HCT116 (cell line): ENCODE results near the gene CCL7. TPM values are rescaled to one million over a fixed set of nuclear protein-coding genes. Genes with fewer than 3 reads are reported as not detected.

Experiments used
- ATAC-seq: fragments of 200-7000 bp; cut with Tn5 transposase; 2 replicates; pipeline ENCODE4 v1.9.1; 2020; ENCODE audit warnings: mild to moderate bottlenecking, moderate library complexity
- BruUV-seq: library from RNA; stranded (reverse); fragments of 400-500 nt; replicated peaks from 2 replicates; lab custom pipeline; 2021; lab: Mats Ljungman, UMichigan
- CTCF ChIA-PET: fragments of 300-600 bp; sonication (Branson Sonifier 250); formaldehyde crosslinking; loops from one replicate; lab custom pipeline; 2021; ENCODE audit warnings: antibody characterized with exemption; lab: Charles Lee
- POLR2A ChIA-PET: fragments of 300-600, 350-600 bp; sonication (Branson Sonifier 250); formaldehyde crosslinking; loops from one replicate; lab custom pipeline; 2021; ENCODE audit warnings: antibody characterized with exemption; lab: Charles Lee
- RAD21 ChIA-PET, 2 experiments: fragments of 300-600 bp; sonication (Branson Sonifier 250); formaldehyde crosslinking; loops; one replicate each; lab custom pipeline; 2023; ENCODE audit warnings: low total read pairs in 2 of 2; ENCODE audit not compliant: uncharacterized antibody in 2 of 2, unreplicated experiment in 2 of 2, low non-redundant PET in 1 of 2; lab: Charles Lee
- DNase-seq: peaks from one replicate; pipeline ENCODE4 v3.0.0-alpha.2; 2010; ENCODE audit warnings: low read depth, low spot score
- H2AFZ ChIP-seq: fragments of 200-600 bp; shearing (Covaris generic), sonication (generic); 2 replicates; pipeline ENCODE4 v1.6.1; 2017; ENCODE audit warnings: low read depth, mixed run types, mixed read lengths, antibody characterized with exemption, low read length; ENCODE audit not compliant: poor library complexity, severe bottlenecking
- H3K27ac ChIP-seq: 2 replicates; pipeline ENCODE4 v1.5.1; 2012; ENCODE audit warnings: low read depth, low read length
- H3K27me3 ChIP-seq: fragments of 200-600 bp; sonication (generic); 2 replicates; pipeline ENCODE4 v1.6.1; 2016; ENCODE audit warnings: mixed run types, low read length, mixed read lengths; ENCODE audit not compliant: insufficient read depth
- H3K36me3 ChIP-seq, 2 experiments: fragments of 200-500 bp in 1 of 2; fragments of 200-600 bp in 1 of 2; sonication (Bioruptor generic) in 1 of 2; sonication (generic) in 1 of 2; 2 replicates each; pipeline versions ENCODE4 v1.5.1 to v1.6.1; 2014 to 2016; ENCODE audit warnings: low read length in 2 of 2, inconsistent platforms in 1 of 2, mixed read lengths in 1 of 2, mixed run types in 1 of 2; ENCODE audit not compliant: insufficient read depth in 2 of 2, control insufficient read depth in 1 of 2
- H3K4me1 ChIP-seq, 2 experiments: fragments of 200-600 bp in 1 of 2; sonication (generic) in 1 of 2; 2 replicates each; pipeline versions ENCODE4 v1.5.1 to v1.6.1; 2012 to 2017; ENCODE audit warnings: low read length in 2 of 2, inconsistent platforms in 1 of 2, mild to moderate bottlenecking in 1 of 2, mixed read lengths in 1 of 2, mixed run types in 1 of 2, moderate library complexity in 1 of 2; ENCODE audit not compliant: insufficient read depth in 2 of 2, control insufficient read depth in 1 of 2
- H3K4me2 ChIP-seq: fragments of 200-600 bp; sonication (generic); 2 replicates; pipeline ENCODE4 v1.6.1; 2017; ENCODE audit warnings: mixed run types, low read length, mixed read lengths
- H3K4me3 ChIP-seq, 2 experiments: fragments of 200-600 bp in 1 of 2; sonication (generic) in 1 of 2; replicated peaks in 1 of 2; 2 replicates each; pipeline ENCODE4 v1.5.1; 2011 to 2016; ENCODE audit warnings: low read length in 2 of 2, control low read depth in 1 of 2, low read depth in 1 of 2, mild to moderate bottlenecking in 1 of 2, mixed read lengths in 1 of 2, mixed run types in 1 of 2
- H3K79me2 ChIP-seq: fragments of 200-600 bp; sonication (generic); 2 replicates; pipeline ENCODE4 v1.6.1; 2017; ENCODE audit warnings: mild to moderate bottlenecking, mixed run types, low read length, moderate library complexity, mixed read lengths; ENCODE audit not compliant: insufficient read depth
- H3K9ac ChIP-seq: fragments of 200-600 bp; sonication (generic); 2 replicates; pipeline ENCODE4 v1.6.1; 2016; ENCODE audit warnings: low read length, mixed read lengths
- H3K9me2 ChIP-seq: fragments of 200-600 bp; sonication (generic), shearing (Covaris generic); 2 replicates; pipeline ENCODE4 v1.6.1; 2017; ENCODE audit warnings: mixed run types, mild to moderate bottlenecking, moderate library complexity; ENCODE audit not compliant: insufficient read depth
- H3K9me3 ChIP-seq, 2 experiments: fragments of 200-500 bp in 1 of 2; fragments of 200-600 bp in 1 of 2; sonication (Bioruptor generic) in 1 of 2; sonication (generic) in 1 of 2; 2 replicates each; pipeline ENCODE4 v1.6.1; 2014 to 2017; ENCODE audit warnings: low read length in 2 of 2, mixed read lengths in 2 of 2, inconsistent platforms in 1 of 2, low read depth in 1 of 2, mild to moderate bottlenecking in 1 of 2, mixed run types in 1 of 2, moderate library complexity in 1 of 2; ENCODE audit not compliant: control insufficient read depth in 1 of 2, insufficient read depth in 1 of 2
- H4K20me1 ChIP-seq: fragments of 200-600 bp; sonication (generic), shearing (Covaris generic); 2 replicates; pipeline ENCODE4 v1.6.1; 2017; ENCODE audit warnings: mixed run types, mild to moderate bottlenecking, moderate library complexity; ENCODE audit not compliant: insufficient read depth
- CBX3 ChIP-seq: IDR thresholded peaks from 2 replicates; pipeline ENCODE4 v1.6.1; 2012; ENCODE audit warnings: low read depth
- EGR1 ChIP-seq: IDR thresholded peaks from 2 replicates; pipeline ENCODE4 v1.6.1; 2012; ENCODE audit warnings: low read depth
- ELF1 ChIP-seq: IDR thresholded peaks from 2 replicates; pipeline ENCODE4 v1.6.1; 2012; ENCODE audit warnings: low read depth, borderline replicate concordance
- EZH2 ChIP-seq: fragments of 200-600 bp; sonication (generic); IDR thresholded peaks from 2 replicates; pipeline ENCODE4 v1.6.1; 2017; ENCODE audit warnings: antibody characterized with exemption, mixed run types
- EZH2phosphoT487 ChIP-seq: fragments of 200-600 bp; IDR thresholded peaks from 2 replicates; pipeline ENCODE4 v1.6.1; 2018; ENCODE audit warnings: antibody characterized with exemption, borderline replicate concordance
- FOSL1 ChIP-seq: IDR thresholded peaks from 2 replicates; pipeline ENCODE4 v1.6.1; 2012; ENCODE audit warnings: low read depth
- JUND ChIP-seq: IDR thresholded peaks from 2 replicates; pipeline ENCODE4 v1.6.1; 2012
- MAX ChIP-seq: IDR thresholded peaks from 2 replicates; pipeline ENCODE4 v1.6.1; 2012
- POLR2A ChIP-seq: IDR thresholded peaks from 2 replicates; pipeline ENCODE4 v1.7.0; 2011; ENCODE audit warnings: borderline replicate concordance; ENCODE audit not compliant: insufficient read depth, insufficient read length; ENCODE audit errors: extremely low read depth
- POLR2AphosphoS5 ChIP-seq: IDR thresholded peaks from 2 replicates; pipeline ENCODE4 v1.6.1; 2011; ENCODE audit warnings: mild to moderate bottlenecking, low read depth, low read length, moderate library complexity
- SIN3A ChIP-seq: IDR thresholded peaks from 2 replicates; pipeline ENCODE4 v1.6.1; 2012; ENCODE audit warnings: low read depth
- SP1 ChIP-seq: IDR thresholded peaks from 2 replicates; pipeline ENCODE4 v1.6.1; 2012; ENCODE audit warnings: low read depth
- TCF7L2 ChIP-seq: IDR thresholded peaks from 2 replicates; pipeline ENCODE4 v1.7.0; 2011; ENCODE audit warnings: borderline replicate concordance, inconsistent platforms; ENCODE audit not compliant: insufficient read depth, insufficient read length; ENCODE audit errors: extremely low read depth
- YY1 ChIP-seq: IDR thresholded peaks from 2 replicates; pipeline ENCODE4 v1.6.1; 2011; ENCODE audit warnings: low read length, low read depth, moderate library complexity, mild to moderate bottlenecking; ENCODE audit not compliant: insufficient replicate concordance; ENCODE audit errors: extremely low read depth
- ZFX ChIP-seq: fragments of 450-650 bp; IDR thresholded peaks from 2 replicates; pipeline ENCODE4 v1.6.1; 2017
- ZNF274 ChIP-seq: fragments of 200-500 bp; sonication (Bioruptor generic); IDR thresholded peaks from 2 replicates; pipeline ENCODE4 v1.6.1; 2014; ENCODE audit warnings: mild to moderate bottlenecking, low read depth, low read length, inconsistent platforms
- intact Hi-C: fragments of 100-400 bp; cut with micrococcal nuclease; formaldehyde crosslinking; loops from 2 replicates; pipeline ENCODE4 v1.10.0; 2022
- total RNA-seq: library from RNA; stranded (reverse); gene quantifications from one replicate; pipeline ENCODE4 v1.2.1, GENCODE V29; 2021; ENCODE audit not compliant: unreplicated experiment
- TF ChIP-seq, protein P1 (sequence below), 3 experiments: fragments of 200-600 bp in 1 of 3; sonication (generic) in 1 of 3; IDR thresholded peaks in 2 of 3; conservative IDR thresholded peaks in 1 of 3; 2 replicates each; pipeline ENCODE4 v1.5.1; 2012 to 2017; ENCODE audit warnings: low read depth in 2 of 3, low read length in 2 of 3, antibody characterized with exemption in 1 of 3, borderline replicate concordance in 1 of 3, control low read depth in 1 of 3, mild to moderate bottlenecking in 1 of 3, mixed read lengths in 1 of 3, mixed run types in 1 of 3, moderate library complexity in 1 of 3; ENCODE audit not compliant: insufficient read depth in 1 of 3
- TF ChIP-seq, protein P2 (sequence below): IDR thresholded peaks from 2 replicates; pipeline ENCODE4 v1.6.1; 2012

The CCL7 gene
- total RNA-seq, 1 experiment from 2014 or later: not detected

GRCh38 chr17:34254651-34255380 lies 15.2 kb upstream of the CCL7 start, which contains the start of gene CCL2:
Gene CCL2, plus strand, starts transcription at chr17:34255285. Its CDS starts 65 bp downstream, at chr17:34255350.
- TF ChIP-seq, protein P1, sequence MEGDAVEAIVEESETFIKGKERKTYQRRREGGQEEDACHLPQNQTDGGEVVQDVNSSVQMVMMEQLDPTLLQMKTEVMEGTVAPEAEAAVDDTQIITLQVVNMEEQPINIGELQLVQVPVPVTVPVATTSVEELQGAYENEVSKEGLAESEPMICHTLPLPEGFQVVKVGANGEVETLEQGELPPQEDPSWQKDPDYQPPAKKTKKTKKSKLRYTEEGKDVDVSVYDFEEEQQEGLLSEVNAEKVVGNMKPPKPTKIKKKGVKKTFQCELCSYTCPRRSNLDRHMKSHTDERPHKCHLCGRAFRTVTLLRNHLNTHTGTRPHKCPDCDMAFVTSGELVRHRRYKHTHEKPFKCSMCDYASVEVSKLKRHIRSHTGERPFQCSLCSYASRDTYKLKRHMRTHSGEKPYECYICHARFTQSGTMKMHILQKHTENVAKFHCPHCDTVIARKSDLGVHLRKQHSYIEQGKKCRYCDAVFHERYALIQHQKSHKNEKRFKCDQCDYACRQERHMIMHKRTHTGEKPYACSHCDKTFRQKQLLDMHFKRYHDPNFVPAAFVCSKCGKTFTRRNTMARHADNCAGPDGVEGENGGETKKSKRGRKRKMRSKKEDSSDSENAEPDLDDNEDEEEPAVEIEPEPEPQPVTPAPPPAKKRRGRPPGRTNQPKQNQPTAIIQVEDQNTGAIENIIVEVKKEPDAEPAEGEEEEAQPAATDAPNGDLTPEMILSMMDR (IDR thresholded peaks at IDR 0.05 in 2 of 3, conservative IDR thresholded peaks at IDR 0.05 in 1 of 3; ENCODE audit: borderline replicate concordance in 1 of 3, insufficient read depth in 1 of 3, low read depth in 2 of 3, low read length in 2 of 3): no peak
- TF ChIP-seq FOSL1: no peak
- no peak for TF ChIP-seq ZNF274
- TF ChIP-seq EZH2: no peak
- TF ChIP-seq JUND: no peak
- no peak for TF ChIP-seq SP1
- no peak for TF ChIP-seq EZH2phosphoT487
- TF ChIP-seq, protein P2, sequence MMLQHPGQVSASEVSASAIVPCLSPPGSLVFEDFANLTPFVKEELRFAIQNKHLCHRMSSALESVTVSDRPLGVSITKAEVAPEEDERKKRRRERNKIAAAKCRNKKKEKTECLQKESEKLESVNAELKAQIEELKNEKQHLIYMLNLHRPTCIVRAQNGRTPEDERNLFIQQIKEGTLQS: no peak
- TF ChIP-seq POLR2A: no peak
- no peak for TF ChIP-seq MAX
- TF ChIP-seq SIN3A: no peak
- no peak for TF ChIP-seq TCF7L2
- TF ChIP-seq POLR2AphosphoS5: no peak
- no peak for TF ChIP-seq YY1
- TF ChIP-seq EGR1: no peak
- no peak for TF ChIP-seq ZFX
- TF ChIP-seq ELF1: no peak
- TF ChIP-seq CBX3: no peak
- DNase-seq (no peak), ATAC-seq (no peak)
- H3K9ac ChIP-seq: no peak within 1 kb of the TSS
- H3K4me2 ChIP-seq: no peak within 1 kb of the TSS
- no peaks in the 10 kb centered on the region for H4K20me1 ChIP-seq
- H3K9me2 ChIP-seq: no peaks in the 10 kb centered on the region
- no peaks in the 10 kb centered on the region for H3K4me1 ChIP-seq
- BruUV-seq: no TSS peak
- CTCF ChIA-PET: no interaction called here
- H3K36me3 ChIP-seq: no peaks in the 10 kb centered on the region
- H3K9me3 ChIP-seq: no peaks in the 10 kb centered on the region
- no peak within 1 kb of the TSS for H3K27ac ChIP-seq
- H3K4me3 ChIP-seq: no peak within 1 kb of the TSS
- no peaks in the 10 kb centered on the region for H3K79me2 ChIP-seq
- H2AFZ ChIP-seq: no peak within 1 kb of the TSS
- intact Hi-C loops: no loop called here
- POLR2A ChIA-PET: no interaction called here
- RAD21 ChIA-PET: no interaction called here
- no peaks in the 10 kb centered on the region; the same call in 1 of the 2 replicates for H3K27me3 ChIP-seq
